IMR-90 (cell line): ENCODE results near the gene YTHDC2. TPM values are rescaled to one million over a fixed set of nuclear protein-coding genes. Genes with fewer than 3 reads are reported as not detected.

Experiments used
- ATAC-seq: fragments of 200-7000 bp; cut with Tn5 transposase; 2 replicates; pipeline ENCODE4 v1.9.1; 2020; ENCODE audit warnings: low read depth, mild to moderate bottlenecking, moderate library complexity
- BruUV-seq: library from RNA; stranded (reverse); fragments of 400-500 nt; replicated peaks from 2 replicates; lab custom pipeline; 2021; lab: Mats Ljungman, UMichigan
- CTCF ChIA-PET: fragments of 300-600 bp; formaldehyde crosslinking; extraction: SDS; loops from one replicate; lab custom pipeline; 2021; ENCODE audit warnings: antibody characterized with exemption; lab: Yijun Ruan, JAX
- POLR2A ChIA-PET: fragments of 300-600 bp; sonication (Branson Sonifier 250); formaldehyde crosslinking; loops from one replicate; lab custom pipeline; 2022; ENCODE audit warnings: antibody characterized with exemption; ENCODE audit not compliant: unreplicated experiment; lab: Charles Lee
- DNase-seq: peaks from one replicate; pipeline ENCODE4 v3.0.0; 2013
- H2AFZ ChIP-seq: replicated peaks from 2 replicates; pipeline ENCODE3; 2013; ENCODE audit warnings: low read length, mild to moderate bottlenecking; ENCODE audit not compliant: poor library complexity
- H2AK5ac ChIP-seq: 2 replicates; pipeline ENCODE4 v1.6.1; 2013; ENCODE audit warnings: low read depth, low read length, inconsistent platforms
- H2AK9ac ChIP-seq: replicated peaks from 2 replicates; pipeline ENCODE3; 2013; ENCODE audit warnings: mild to moderate bottlenecking, low read depth, low read length, moderate library complexity; ENCODE audit not compliant: poor library complexity
- H2BK120ac ChIP-seq: 2 replicates; pipeline ENCODE4 v1.6.1; 2013; ENCODE audit warnings: low read depth, low read length, inconsistent platforms
- H2BK15ac ChIP-seq: 3 replicates; pipeline ENCODE4 v1.6.1; 2013; ENCODE audit warnings: low read depth, low read length, inconsistent platforms
- H2BK20ac ChIP-seq: 2 replicates; pipeline ENCODE4 v1.6.1; 2013; ENCODE audit warnings: low read depth, mild to moderate bottlenecking, inconsistent platforms, low read length, moderate library complexity
- H2BK5ac ChIP-seq: 2 replicates; pipeline ENCODE4 v1.6.1; 2013; ENCODE audit warnings: mild to moderate bottlenecking, low read depth, low read length, inconsistent platforms; ENCODE audit not compliant: poor library complexity, severe bottlenecking
- H3K14ac ChIP-seq: replicated peaks from 2 replicates; pipeline ENCODE4 v1.6.1; 2013; ENCODE audit warnings: low read depth, low read length, inconsistent platforms
- H3K18ac ChIP-seq: 2 replicates; pipeline ENCODE4 v1.6.1; 2013; ENCODE audit warnings: low read depth, low read length, control low read depth
- H3K23ac ChIP-seq: 2 replicates; pipeline ENCODE4 v1.6.1; 2013; ENCODE audit warnings: low read depth, low read length, inconsistent platforms
- H3K27ac ChIP-seq: 2 replicates; pipeline ENCODE4 v1.5.1; 2013; ENCODE audit warnings: mild to moderate bottlenecking, control low read depth, low read length; ENCODE audit not compliant: insufficient read depth
- H3K27me3 ChIP-seq: 2 replicates; pipeline ENCODE4 v1.6.1; 2013; ENCODE audit warnings: low read length; ENCODE audit not compliant: control insufficient read depth, insufficient read depth
- H3K36me3 ChIP-seq: 2 replicates; pipeline ENCODE4 v1.6.1; 2013; ENCODE audit warnings: low read length, mixed read lengths; ENCODE audit not compliant: control insufficient read depth, insufficient read depth
- H3K4ac ChIP-seq: 2 replicates; pipeline ENCODE4 v1.6.1; 2013; ENCODE audit warnings: low read depth, low read length, inconsistent platforms
- H3K4me1 ChIP-seq: 2 replicates; pipeline ENCODE4 v1.6.1; 2013; ENCODE audit warnings: low read length, mixed read lengths; ENCODE audit not compliant: control insufficient read depth, insufficient read depth
- H3K4me2 ChIP-seq: 2 replicates; pipeline ENCODE4 v1.6.1; 2013; ENCODE audit warnings: low read depth, mild to moderate bottlenecking, control low read depth, low read length, moderate library complexity
- H3K4me3 ChIP-seq: 2 replicates; pipeline ENCODE4 v1.5.1; 2013; ENCODE audit warnings: low read depth, mild to moderate bottlenecking, control low read depth, low read length, moderate library complexity; ENCODE audit not compliant: insufficient read depth
- H3K56ac ChIP-seq: 2 replicates; pipeline ENCODE4 v1.6.1; 2013; ENCODE audit warnings: low read length, inconsistent platforms; ENCODE audit not compliant: insufficient read depth; ENCODE audit errors: extremely low read depth
- H3K79me1 ChIP-seq, 2 experiments: 2 replicates each; pipeline ENCODE4 v1.6.1; 2013; ENCODE audit warnings: low read length in 2 of 2, inconsistent platforms in 1 of 2, low read depth in 1 of 2
- H3K9ac ChIP-seq: 2 replicates; pipeline ENCODE4 v1.6.1; 2013; ENCODE audit warnings: low read depth, low read length, control low read depth
- H3K9me1 ChIP-seq: 2 replicates; pipeline ENCODE4 v1.6.1; 2013; ENCODE audit warnings: low read length, inconsistent platforms; ENCODE audit not compliant: insufficient read depth
- H3K9me3 ChIP-seq: 2 replicates; pipeline ENCODE4 v1.6.1; 2013; ENCODE audit warnings: low read length; ENCODE audit not compliant: control insufficient read depth, insufficient read depth
- H4K20me1 ChIP-seq: 2 replicates; pipeline ENCODE4 v1.6.1; 2013; ENCODE audit warnings: low read length, inconsistent platforms; ENCODE audit not compliant: insufficient read depth
- H4K5ac ChIP-seq: 2 replicates; pipeline ENCODE4 v1.6.1; 2013; ENCODE audit warnings: mild to moderate bottlenecking, low read depth, low read length, control low read depth
- H4K8ac ChIP-seq, 2 experiments: 2 replicates each; pipeline ENCODE4 v1.6.1; 2013; ENCODE audit warnings: low read depth in 2 of 2, low read length in 2 of 2, control low read depth in 1 of 2, inconsistent platforms in 1 of 2
- H4K91ac ChIP-seq: 2 replicates; pipeline ENCODE4 v1.6.1; 2013; ENCODE audit warnings: low read depth, low read length, inconsistent platforms; ENCODE audit not compliant: insufficient read depth
- CTCF ChIP-seq: conservative IDR thresholded peaks from 2 replicates; pipeline ENCODE4 v1.5.1; 2012; ENCODE audit warnings: mild to moderate bottlenecking, low read depth, low read length, improper control_type of control experiment
- MAFK ChIP-seq: IDR thresholded peaks from 2 replicates; pipeline ENCODE4 v1.6.1; 2012; ENCODE audit warnings: low read depth, low read length, improper control_type of control experiment
- WGBS, 2 experiments: methylation state at CpG; one replicate each; pipeline versions ENCODE4 v1.1.5 to v1.1.7; 2013; ENCODE audit warnings: missing lambda C conversion rate in 2 of 2; ENCODE audit not compliant: insufficient read length in 1 of 2; ENCODE audit errors: extremely low coverage in 2 of 2; 5-methylcytosine and 5-hydroxymethylcytosine counted together
- dilution Hi-C: fragments of 300-500 bp; cut with HindIII; formaldehyde crosslinking; loops from one replicate; pipeline ENCODE4 v1.14.3; 2018; ENCODE audit warnings: low sequenced_read_pairs; ENCODE audit not compliant: unreplicated experiment
- in situ Hi-C: fragments of 300-500 bp; cut with MboI; formaldehyde crosslinking; loops from 3 replicates; pipeline ENCODE4 v1.14.3; 2019; ENCODE audit warnings: low sequenced_read_pairs, inconsistent platforms, mixed read lengths
- intact Hi-C: fragments of 100-400 bp; cut with micrococcal nuclease; formaldehyde crosslinking; loops from 2 replicates; pipeline ENCODE4 v1.10.0; 2022
- polyA plus RNA-seq, 3 experiments: library from polyadenylated mRNA; depleted of rRNA; stranded (reverse); fragments of >200 nt; gene quantifications; 2 replicates each; pipeline ENCODE4 v1.2.3, GENCODE V29; 2012; ENCODE audit warnings: low replicate concordance in 1 of 3
- total RNA-seq: library from RNA; depleted of rRNA; stranded (reverse); fragments of >200 nt; gene quantifications from 2 replicates; pipeline ENCODE4 v1.2.3, GENCODE V29; 2012

YTHDC2 gene
- total and polyA plus RNA-seq, 2 of the 4 experiments (the other 2 are of a cell fraction) = 6.5 to 13.4 TPM

- intact Hi-C loops (no loop called here), in situ Hi-C loops (no loop called here), dilution Hi-C loops (no loop called here)
- ATAC-seq = no peak
- Histone ChIP-seq H3K9ac (no peak overlapping the region), H4K8ac (no peak overlapping the region), H3K56ac (no peak overlapping the region), H3K9me3 (peaks cover 6% of the 10 kb centered on the region), H3K4me1 (peaks cover 8% of the 10 kb centered on the region), H2BK5ac (no peak overlapping the region), H2BK20ac (no peak overlapping the region), H2AK5ac (no peak overlapping the region), H3K18ac (no peak overlapping the region), H2BK120ac (no peak overlapping the region), H3K4ac (no peak overlapping the region), H3K14ac (no peak overlapping the region), H2AFZ (no peak overlapping the region), H2BK15ac (no peak overlapping the region), H4K20me1 (no peaks in the 10 kb centered on the region), H3K27ac (no peak overlapping the region), H3K4me3 (no peak overlapping the region), H4K5ac (no peak overlapping the region), H4K91ac (no peak overlapping the region), H3K27me3 (no peaks in the 10 kb centered on the region), H2AK9ac (no peak overlapping the region), H3K4me2 (no peak overlapping the region), H3K79me1 (no peaks in the 10 kb centered on the region), H3K9me1 (0 out of 2 replicates have a peak, but pooled peaks cover 3% of the 10 kb centered on the region), H3K23ac (no peak overlapping the region), H3K36me3 (no peaks in the 10 kb centered on the region)
- WGBS, 2 experiments = 100% methylated on average over 1 of the region's 1 CpG; no CpG with 5 or more reads in 1 of the 2 experiments
- TF ChIP-seq MAFK (peak; percentile 57; the same call in 1 of the 2 replicates), CTCF (no peak)
- DNase-seq = no peak
- ChIA-PET POLR2A (no interaction called here), CTCF (no interaction called here)
- BruUV-seq = no TSS peak
Observed at GRCh38 chr5:113493446-113493845, 20.0 kb upstream of the YTHDC2 start.
